Umbilical cord (tissue), 2 donors: ENCODE data around the gene MASP1. TPM values are rescaled to one million over a fixed set of nuclear protein-coding genes. Genes with fewer than 3 reads are reported as not detected.
A peak's percentile ranks its signal among the peaks of the same experiment; 100 is the strongest.
"Not testable (repeated sequence)": the region's sequence is repeated elsewhere in the genome, so short reads cannot be mapped to it uniquely, and the experiment has no call there.

Source experiments
- DNase-seq: peaks from one replicate; pipeline ENCODE4 v3.0.0-alpha.2; 2015; ENCODE audit warnings: low spot score
- total RNA-seq: library from RNA; depleted of rRNA; stranded (reverse); fragments of >200 nt; gene quantifications from one replicate; pipeline ENCODE4 v1.2.3, GENCODE V29; 2014; ENCODE audit warnings: low replicate concordance; ENCODE audit not compliant: insufficient read depth

Gene MASP1
- total RNA-seq, 1 donor from 2014 or later = 7.2 TPM

DNA sequence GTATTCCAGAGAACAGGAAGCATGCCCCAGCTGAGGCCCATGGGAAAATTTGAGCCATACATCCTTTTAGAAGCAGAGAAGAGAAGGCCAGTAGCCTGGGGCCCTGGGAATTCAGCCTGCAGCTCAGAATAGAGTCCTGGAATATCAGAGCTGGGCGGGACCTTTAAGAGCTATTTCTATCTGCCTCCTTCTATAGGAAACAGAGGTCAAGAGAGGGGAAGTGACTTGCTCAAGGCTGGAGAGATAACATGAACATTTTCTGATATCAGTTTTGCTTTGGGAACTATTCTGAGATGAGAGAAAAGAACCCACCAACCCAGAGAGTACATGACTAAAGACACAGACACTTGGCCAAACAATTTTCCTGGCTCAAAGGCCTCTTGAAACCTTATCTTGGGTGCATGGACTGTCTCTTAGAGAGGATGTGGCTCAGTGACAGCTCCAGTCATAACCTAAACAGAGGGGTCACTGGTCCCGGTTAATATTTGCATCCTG lies 26.0 kb downstream of the MASP1 start:
- peak; percentile 33 for DNase-seq

DNA sequence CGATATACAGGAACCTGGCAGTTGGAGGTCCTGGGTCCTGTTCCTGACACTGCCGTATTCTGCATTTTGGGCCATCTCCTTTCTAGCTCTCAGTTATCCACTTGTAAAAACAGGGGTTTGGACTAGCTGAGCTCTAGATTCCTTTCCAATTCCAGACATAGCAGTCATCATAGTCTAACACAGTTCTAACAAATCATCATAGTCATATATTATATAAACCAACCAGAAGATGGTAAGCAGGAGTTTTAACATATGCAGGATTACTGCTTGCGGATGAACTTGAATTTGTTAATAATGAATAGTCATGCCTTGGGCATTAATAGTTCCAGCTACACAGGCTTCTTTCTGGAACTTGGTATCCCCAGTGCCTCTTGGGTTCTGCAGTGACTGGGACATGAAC lies 26.6 kb downstream of the MASP1 start:
- peak; percentile 3 for DNase-seq

DNA sequence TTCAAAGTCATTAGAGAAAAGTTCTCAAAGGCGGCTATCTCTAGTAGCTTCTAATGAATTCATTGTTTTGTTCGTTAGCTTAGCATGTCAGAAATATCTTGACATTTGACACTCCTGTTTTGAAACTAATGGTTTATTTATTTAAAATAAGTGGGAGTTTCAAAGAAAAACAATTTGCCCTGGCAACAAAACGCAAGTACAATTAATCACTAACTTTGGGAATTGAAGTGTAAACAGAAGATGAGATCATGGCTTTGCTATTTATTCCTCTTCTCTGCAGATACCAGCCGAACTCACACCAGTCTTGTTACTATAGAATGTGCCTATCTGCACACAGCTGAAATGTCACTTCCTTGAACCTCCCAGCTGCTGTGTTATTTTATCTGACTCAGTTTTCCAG lies 27.5 kb downstream of the MASP1 start:
- DNase-seq = peak; percentile 20

DNA sequence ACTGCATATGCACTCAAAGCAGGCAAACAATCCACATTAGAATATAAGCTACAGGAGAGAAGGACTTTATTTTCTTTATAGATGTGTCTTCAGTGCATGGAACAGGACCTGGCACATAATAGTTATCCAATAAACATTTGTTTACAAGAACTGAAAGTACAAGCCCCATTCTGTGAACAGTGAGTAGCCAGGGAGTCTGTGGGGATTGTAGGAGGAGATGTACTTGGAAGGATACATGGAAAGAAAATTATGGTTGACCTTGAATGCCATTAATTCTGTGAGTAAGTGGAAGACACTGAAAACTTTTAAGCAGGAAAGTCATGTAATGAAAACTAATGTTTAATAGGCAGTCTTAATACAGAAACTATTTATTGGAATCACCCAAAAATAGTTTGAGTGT lies 28.3 kb downstream of the MASP1 start:
- DNase-seq = no peak

DNA sequence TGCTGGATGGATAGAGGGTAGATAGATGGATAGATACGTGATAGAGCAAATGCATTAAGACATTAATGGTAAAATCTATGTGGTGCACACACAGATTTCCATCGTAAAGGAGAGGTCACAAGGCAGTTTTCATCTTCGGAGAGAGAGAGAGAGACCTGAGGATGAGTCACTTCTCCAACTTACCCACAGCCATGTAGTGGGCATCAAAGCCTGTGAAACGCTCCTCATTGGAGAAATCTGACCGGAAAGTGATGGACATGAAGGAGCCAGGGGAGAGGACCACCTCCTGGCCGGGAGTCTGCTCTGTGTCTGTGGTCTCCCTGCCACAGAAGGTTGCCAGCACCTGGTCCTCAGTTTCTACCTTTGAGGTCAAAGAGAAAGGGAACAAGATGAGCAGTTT lies 29.2 kb downstream of the MASP1 start:
- DNase-seq = no peak

DNA sequence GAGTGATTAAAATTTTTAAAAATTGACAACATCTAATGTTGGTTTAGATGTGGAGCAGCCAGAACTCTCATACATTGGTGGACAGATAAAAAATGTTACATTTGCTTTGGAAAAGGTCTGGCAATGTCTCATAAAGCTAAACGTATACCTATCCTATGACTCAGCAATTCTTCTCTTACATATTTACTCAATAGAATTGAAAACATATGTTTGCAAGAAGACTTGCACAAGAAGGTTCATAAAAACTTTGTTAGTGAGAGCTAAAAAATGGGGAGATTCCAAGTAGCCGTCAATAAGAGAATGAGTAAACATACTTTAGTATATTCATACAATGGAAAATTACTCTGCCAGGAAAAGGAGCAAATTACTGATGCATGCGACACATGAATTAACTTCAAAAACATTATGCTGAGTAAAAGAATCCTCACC lies 30.0 kb downstream of the MASP1 start:
- DNase-seq = no peak

DNA sequence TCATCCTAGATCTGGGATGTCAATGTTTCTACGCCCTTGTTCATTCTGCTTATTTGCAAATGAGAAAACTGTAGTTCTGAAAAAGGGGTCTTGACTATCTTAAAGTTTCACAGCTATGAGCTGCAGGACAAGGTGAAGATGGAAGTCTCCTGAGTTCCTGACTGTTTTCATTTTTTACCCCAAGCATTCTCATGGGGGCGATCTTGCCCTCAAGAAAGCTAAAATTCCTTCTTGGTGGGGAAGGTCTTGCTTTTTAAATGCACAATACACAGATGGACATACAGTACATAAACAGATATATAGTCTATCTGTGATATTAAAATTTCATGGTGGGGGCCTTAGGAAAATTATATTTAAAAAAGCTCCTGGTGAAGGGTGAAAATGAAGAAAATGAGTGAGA lies 32.4 kb downstream of the MASP1 start:
- DNase-seq = no peak

DNA sequence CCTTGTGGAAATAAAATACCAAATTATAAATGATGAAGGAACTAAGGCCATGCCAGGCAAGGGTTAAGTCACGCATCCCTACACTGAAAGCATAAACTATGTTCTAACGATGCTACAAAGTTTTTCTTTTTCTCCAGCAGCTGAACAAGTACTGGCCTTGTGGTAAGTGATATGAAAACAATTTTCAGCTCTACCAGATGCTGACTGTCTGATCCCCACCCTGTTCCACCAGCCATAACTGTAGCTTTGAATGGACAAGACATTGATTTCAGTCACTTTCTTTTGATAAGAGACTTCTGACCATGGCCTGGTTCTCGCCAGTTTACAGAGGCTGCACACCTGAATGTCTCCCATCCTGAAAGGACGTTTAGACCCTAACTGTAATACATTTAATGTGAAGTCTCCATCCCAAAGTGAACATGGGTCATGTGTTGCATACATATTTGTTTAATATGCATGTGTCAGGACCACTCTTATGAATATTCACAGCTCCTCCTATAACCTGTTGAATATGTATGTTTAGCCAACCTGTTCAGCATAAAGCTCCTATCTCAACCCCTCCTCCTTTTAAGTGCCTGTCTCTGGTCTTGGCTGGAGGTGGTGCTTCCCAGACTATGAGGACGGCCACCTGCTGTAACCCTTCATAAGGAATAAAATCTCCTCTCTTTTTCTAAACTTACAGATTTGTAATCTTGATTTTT lies 33.4 kb downstream of the MASP1 start:
- DNase-seq = no peak

DNA sequence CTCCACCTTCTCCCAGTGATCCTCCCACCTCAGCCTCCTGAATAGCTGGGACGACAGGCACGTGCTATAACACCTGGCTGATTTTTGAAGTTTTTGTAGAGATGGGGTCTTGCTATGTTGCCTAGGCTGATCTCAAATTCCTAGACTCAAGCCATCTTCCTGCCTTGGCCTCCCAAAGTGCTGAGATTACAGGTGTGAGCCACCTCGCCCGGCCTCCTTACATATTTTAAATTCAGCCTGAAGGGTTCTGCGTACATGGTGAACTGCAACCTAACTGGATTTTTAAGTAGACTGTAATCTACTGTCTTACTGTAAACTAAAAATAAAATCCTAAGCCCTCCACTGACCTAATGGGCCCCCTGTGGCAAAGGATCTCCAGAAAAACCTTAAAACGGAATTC lies 34.1 kb downstream of the MASP1 start:
- no peak for DNase-seq

DNA sequence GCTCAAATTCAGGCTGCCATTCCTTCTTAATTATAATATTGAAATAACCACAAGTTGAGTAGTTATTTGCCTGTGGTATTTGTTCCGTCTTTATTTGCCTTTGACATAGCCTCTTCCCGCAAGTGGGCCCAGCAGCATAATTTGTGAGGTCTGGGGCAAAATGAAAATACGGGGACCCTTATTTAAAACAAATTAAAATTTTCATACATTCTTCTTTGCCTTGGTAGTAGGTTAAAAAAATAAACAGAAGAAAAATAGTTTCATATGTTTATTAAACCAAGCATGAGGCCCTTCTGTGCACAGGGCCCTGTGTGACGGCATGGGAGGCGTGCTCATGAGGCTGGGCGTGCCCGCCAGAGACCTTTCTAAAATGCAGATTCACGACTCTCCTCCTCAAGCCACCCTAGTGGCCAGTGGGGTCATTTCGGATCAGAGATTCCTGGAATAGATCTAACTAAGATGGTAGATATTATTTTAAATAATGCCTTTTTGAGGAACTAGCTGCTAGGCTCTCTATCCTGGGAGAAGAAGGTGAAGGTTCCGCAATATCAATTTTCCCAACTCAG lies 35.4 kb downstream of the MASP1 start:
- DNase-seq = no peak

DNA sequence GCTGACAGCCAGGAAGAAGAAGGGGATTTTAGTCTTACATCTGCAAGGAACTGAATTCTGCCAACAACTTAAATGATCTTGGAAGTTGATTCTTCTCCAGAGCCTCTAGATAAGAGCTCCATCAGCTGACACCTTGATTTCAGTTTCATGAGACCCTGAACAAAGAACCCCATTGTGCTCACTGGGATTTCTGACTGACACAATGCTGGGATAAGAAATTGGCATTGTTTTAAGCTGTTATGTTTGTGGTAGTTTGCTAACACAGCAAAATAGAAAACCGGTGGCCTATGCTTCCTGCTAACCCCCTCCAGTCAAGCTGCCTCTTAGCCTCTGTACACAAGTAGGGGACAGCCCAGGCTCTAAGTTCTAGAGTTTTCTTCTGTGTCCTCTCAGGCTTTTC lies 36.2 kb downstream of the MASP1 start:
- no peak for DNase-seq

DNA sequence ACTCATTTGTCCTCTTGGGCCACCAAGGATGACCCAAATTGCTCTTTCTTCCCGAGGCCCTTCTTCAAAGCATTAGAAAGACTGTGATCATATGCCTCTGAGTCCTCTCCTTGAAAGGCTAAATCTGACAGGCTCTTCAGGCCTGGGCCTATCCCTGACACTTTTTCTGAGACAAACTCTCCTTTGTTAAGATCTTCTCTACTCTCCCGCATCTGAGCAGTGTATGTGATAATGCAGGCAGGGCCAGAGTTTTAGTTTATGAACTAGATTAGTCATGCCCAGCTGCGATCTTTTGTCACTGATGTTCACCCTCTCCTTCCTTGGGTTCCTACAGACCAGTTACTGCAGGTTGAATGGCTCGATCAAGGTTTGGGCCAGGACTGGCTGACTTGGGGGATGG lies 39.2 kb downstream of the MASP1 start:
- DNase-seq = no peak

DNA sequence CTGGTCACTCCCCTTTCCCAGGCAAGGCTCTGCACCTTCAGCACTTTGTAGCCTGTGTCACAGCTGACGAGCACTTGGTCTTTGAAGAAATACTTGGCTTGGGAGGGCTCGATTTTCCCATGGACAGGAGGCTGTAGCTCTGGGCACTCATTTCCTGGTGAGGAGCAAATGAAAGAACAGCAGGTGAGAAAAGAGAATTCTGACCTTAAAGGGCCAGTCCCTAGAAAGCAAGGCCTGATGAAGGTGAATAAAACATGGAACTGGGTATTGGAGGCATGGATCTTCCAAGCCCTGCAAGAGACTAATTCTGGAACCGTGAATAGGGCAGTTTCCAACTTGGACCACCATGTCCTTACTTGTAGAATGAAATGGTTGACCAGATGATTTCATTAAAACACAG lies 39.9 kb downstream of the MASP1 start:
- no peak for DNase-seq

DNA sequence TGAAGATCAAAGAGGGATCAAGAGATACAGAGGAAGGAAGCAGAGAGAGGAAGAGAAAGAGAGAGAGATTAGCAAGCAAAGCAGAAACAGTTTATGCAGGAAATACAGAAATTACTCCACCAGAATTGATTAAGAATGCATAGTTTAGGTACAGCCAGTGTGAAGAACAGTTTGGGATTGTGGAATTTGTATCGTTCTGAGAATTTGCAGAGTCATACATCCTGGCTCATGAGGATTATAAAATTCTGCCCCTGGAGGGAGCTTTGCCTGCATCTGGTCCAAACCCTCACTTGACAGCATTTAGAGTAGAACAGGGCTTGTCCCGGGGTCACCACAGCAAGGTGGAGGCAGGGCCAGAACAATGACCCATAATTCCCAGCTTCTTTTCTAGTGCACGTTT lies 44.1 kb downstream of the MASP1 start:
- DNase-seq = no peak

DNA sequence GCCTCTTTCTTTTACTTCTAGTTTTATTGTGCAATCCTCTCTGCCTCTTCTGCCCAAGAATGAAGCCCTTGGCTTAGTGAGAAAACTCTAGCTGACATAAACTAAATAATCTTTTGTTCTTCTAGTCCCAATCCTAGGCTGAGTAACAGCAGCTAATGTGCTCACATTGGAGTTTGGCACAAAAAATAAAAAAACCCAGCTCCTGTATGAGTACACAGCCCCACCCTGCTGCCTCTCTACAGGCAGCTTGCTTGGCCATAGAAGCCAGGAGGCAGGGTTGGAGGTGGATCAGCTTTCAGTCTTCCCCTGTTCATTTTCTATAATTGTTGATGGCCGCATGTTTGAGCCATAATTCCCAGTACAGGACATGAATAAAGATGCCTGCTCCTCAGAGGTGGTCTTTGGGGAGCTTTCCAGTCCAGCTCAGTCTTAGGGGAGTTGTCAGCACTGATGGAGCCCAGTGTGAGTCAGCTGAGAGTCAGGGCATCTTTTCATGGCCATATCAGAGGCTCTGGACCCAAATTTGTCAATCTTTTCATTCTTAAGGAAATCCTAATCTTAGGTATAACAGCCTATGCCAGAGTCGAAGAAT lies 47.5 kb downstream of the MASP1 start:
- peak; percentile 29 for DNase-seq

DNA sequence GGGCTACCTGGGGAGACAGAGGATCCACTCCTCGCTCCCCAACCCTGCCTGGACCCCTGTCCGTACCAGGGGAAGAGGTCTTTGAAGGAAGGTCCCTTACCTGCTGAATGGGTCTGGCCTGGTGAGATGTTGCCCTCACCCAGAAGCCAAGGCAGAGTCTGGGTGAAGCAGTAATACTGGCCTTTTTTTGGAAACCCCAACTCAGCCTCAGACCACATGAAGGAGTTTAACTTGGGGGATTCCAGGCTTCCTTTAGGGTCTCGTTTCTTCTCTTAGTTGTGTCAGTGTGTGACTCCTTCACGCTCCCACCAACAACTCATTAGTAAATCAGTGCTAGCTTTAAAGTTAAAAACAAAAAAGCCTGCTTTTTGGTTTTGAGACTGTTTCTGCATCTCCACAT lies 48.6 kb downstream of the MASP1 start:
- DNase-seq = no peak

DNA sequence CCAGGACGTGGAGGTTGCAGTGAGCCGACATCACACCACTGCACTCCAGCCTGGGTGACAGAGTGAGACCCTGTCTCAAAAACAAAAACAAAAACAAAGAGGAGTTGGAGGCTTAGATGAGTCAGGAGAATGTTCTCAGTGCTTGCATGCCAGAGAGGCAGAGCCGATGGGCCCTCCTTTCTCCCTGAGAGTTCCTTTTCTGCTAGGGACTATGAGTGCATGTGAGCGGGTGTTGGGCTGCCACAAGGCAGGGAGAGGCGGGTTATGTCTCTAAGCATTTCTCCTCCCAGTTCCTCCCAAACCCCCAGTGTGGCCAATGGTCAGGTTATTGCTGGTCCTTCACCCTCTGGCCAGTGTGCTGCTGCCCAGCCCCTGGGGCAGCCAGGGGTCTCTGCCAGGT lies 49.1 kb downstream of the MASP1 start:
- DNase-seq = no peak

DNA sequence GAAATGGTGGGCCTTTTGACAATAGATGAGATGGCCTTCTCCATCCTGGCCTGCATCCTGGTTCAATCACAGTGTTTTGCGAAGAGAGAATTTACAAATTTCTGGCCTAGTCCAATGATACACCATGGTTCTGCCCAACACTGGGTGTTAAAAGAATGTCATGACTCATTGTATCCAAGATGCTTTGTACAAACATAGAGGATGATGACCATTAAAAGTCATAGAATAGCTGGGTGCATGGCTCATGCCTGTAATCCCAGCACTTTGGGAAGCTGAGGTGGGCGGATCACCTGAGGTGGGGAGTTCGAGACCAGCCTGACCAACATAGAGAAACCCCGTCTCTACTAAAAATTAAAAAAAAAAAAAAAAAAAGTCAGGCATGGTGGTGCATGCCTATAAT lies 52.7 kb downstream of the MASP1 start:
- not testable (repeated sequence) for DNase-seq

DNA sequence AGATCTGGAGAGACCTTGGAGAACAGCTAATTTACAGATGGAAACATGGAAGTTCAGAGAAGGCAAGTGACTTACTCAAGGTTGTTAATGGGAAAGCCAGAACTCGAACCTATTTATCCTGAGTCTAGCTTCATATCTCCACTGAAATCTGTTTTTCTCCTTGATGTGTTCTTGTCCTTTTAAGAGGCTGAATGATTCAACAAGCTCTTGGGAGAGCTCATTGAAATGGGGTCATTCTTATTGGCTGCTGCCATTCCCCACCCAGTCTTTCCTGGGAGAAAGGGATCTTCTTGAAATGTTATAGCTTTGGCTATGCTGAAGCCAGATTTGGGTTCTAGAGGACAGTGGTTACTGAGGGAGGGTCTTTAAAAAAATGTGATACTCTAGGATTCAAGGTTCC lies 53.3 kb downstream of the MASP1 start:
- DNase-seq = no peak

DNA sequence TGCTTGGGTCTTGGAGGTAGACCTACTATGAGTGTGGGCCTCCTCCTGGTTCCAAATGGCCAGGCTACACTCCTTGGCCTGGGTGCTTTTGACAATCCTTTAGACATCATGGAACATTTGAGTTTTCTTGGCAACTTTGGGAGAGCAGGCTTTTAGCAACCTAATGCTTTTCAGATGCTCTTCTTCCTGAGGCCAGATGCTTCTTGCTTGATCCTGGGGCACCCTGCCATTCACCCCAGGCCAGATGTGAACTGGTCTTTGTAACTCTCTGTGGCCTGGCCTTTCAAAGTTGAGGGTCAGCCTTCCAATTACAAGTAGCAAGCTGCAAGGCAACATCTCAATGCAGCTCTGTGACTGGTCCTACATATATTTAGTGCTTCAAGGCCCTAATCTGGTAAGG lies 53.8 kb downstream of the MASP1 start:
- no peak for DNase-seq

DNA sequence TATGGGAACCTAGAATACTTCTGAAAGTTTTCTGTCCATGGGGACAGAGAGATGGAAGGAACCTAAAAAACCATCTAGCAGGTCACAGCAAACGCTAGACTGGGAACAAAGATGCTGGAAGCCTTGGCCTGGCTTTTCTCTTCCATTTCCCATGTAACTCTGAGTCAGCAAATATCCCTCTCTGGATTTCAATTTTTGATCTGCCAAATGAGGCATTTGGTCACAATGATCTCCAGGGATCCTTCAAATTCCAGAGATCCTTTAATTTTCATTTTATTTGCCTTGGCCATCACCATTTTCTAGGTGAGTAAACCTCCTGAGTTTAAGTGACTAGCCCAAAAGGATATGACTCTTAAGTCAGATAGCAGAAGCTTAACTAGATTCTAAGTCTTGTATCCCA lies 54.6 kb downstream of the MASP1 start:
- no peak for DNase-seq

DNA sequence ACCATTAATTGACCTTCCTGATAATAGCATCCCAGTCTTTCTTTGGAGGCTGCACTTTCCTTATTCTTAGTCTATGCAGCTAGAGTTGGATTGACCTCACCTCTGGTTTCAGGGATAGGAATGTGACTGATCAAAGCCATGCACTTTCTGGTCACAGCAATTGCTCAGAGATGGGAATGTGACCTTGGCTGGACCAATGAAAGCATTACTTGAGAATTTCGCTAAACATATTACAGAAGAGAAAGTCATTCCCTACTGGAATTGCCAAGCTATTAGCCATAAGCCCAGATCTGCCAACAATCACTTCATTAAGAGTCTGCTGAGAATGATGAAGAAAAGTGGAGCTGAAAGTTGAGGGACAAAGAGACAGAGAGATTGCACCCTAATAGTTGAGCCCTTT lies 61.5 kb downstream of the MASP1 start:
- DNase-seq = no peak

DNA sequence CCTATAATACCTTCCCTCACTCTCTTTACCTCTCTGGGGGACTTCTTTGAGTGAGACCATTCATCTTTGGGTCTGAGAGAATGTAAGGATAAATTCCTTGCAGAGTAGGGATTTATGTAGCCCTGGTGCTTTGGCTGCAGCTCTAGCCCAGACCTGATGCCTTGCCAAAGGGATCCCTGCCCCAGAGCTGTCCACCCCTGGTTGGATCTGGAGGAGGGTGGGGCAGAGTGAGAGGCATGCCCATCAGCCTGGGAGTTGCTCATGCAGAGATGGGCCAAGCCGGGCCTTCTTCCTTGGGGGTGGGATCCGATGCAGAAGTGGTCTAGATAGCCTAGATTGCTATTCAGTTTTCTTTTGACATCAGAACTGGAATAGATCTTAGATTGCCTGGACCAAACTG lies 62.8 kb downstream of the MASP1 start:
- DNase-seq = peak; percentile 6
